Ishikawa (cell line): Measurements from ENCODE around the gene CPD.

ENCODE experiments used
- CREB1 ChIP-seq: IDR thresholded peaks from 2 replicates; pipeline ENCODE4 v1.6.1; 2012; ENCODE audit warnings: low read depth
- EGR1 ChIP-seq: IDR thresholded peaks from 2 replicates; pipeline ENCODE4 v1.6.1; 2012
- EP300 ChIP-seq: IDR thresholded peaks from 2 replicates; pipeline ENCODE4 v1.6.1; 2012; ENCODE audit warnings: borderline replicate concordance
- RAD21 ChIP-seq: IDR thresholded peaks from 2 replicates; pipeline ENCODE4 v1.6.1; 2012; ENCODE audit warnings: low read depth
- TAF1 ChIP-seq: IDR thresholded peaks from 2 replicates; pipeline ENCODE4 v1.6.1; 2012; ENCODE audit warnings: low read depth, mild to moderate bottlenecking
- TEAD4 ChIP-seq: IDR thresholded peaks from 2 replicates; pipeline ENCODE4 v1.6.1; 2012
- YY1 ChIP-seq: IDR thresholded peaks from 2 replicates; pipeline ENCODE4 v1.6.1; 2012; ENCODE audit warnings: low read depth
- TF ChIP-seq, protein P1 (sequence below): IDR thresholded peaks from 2 replicates; pipeline ENCODE4 v1.6.1; 2012
- TF ChIP-seq, protein P2 (sequence below): IDR thresholded peaks from 2 replicates; pipeline ENCODE4 v1.6.1; 2012; ENCODE audit warnings: low read depth, mild to moderate bottlenecking
- TF ChIP-seq, protein P3 (sequence below): IDR thresholded peaks from 2 replicates; pipeline ENCODE4 v1.6.1; 2012

DNA sequence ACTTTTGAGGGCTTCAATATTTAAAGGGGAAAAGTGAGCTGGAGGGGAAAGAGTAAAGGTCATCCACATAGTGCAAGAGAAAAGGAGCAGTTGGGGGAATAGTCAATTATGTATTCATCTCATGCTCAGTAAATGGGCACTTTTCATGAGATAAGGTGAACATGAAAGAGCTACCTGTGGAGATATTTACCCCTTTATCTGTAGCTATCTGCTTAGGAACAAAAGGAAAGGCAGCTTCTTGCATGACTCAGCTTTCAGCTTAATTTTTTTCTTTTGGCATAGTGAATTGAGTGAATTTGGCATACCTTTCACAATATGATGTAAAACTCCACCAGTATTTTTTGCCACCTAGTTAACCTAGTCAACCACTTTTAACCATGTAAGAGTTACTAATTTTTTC, 26.4 kb downstream of the CPD start:
- TF ChIP-seq TAF1 (no peak), EP300 (no peak), RAD21 (no peak), YY1 (no peak), EGR1 (no peak), CREB1 (no peak), TEAD4 (no peak)
- TF ChIP-seq, protein P1, sequence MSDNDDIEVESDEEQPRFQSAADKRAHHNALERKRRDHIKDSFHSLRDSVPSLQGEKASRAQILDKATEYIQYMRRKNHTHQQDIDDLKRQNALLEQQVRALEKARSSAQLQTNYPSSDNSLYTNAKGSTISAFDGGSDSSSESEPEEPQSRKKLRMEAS = no peak
- TF ChIP-seq, protein P2, sequence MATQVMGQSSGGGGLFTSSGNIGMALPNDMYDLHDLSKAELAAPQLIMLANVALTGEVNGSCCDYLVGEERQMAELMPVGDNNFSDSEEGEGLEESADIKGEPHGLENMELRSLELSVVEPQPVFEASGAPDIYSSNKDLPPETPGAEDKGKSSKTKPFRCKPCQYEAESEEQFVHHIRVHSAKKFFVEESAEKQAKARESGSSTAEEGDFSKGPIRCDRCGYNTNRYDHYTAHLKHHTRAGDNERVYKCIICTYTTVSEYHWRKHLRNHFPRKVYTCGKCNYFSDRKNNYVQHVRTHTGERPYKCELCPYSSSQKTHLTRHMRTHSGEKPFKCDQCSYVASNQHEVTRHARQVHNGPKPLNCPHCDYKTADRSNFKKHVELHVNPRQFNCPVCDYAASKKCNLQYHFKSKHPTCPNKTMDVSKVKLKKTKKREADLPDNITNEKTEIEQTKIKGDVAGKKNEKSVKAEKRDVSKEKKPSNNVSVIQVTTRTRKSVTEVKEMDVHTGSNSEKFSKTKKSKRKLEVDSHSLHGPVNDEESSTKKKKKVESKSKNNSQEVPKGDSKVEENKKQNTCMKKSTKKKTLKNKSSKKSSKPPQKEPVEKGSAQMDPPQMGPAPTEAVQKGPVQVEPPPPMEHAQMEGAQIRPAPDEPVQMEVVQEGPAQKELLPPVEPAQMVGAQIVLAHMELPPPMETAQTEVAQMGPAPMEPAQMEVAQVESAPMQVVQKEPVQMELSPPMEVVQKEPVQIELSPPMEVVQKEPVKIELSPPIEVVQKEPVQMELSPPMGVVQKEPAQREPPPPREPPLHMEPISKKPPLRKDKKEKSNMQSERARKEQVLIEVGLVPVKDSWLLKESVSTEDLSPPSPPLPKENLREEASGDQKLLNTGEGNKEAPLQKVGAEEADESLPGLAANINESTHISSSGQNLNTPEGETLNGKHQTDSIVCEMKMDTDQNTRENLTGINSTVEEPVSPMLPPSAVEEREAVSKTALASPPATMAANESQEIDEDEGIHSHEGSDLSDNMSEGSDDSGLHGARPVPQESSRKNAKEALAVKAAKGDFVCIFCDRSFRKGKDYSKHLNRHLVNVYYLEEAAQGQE = no peak
- TF ChIP-seq, protein P3, sequence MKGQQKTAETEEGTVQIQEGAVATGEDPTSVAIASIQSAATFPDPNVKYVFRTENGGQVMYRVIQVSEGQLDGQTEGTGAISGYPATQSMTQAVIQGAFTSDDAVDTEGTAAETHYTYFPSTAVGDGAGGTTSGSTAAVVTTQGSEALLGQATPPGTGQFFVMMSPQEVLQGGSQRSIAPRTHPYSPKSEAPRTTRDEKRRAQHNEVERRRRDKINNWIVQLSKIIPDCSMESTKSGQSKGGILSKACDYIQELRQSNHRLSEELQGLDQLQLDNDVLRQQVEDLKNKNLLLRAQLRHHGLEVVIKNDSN = no peak
